Progenitor cell of endocrine pancreas (in vitro differentiated cells): ENCODE measurements around the gene MMP26. TPM values are rescaled to one million over a fixed set of nuclear protein-coding genes. Genes with fewer than 3 reads are reported as not detected.
A peak's percentile ranks its signal among the peaks of the same experiment; 100 is the strongest.

Source experiments
- DNase-seq: peaks from one replicate; pipeline ENCODE4 v3.0.0; 2021; ENCODE audit warnings: low spot score; ENCODE audit not compliant: unreplicated experiment
- H3K27ac Mint-ChIP-seq: 2 replicates; pipeline ENCODE4 v1.8.0; 2021; ENCODE audit warnings: mild to moderate bottlenecking, moderate library complexity, mixed read lengths
- H3K27me3 Mint-ChIP-seq: 2 replicates; pipeline ENCODE4 v1.8.0; 2021; ENCODE audit warnings: mixed read lengths
- H3K36me3 Mint-ChIP-seq: 2 replicates; pipeline ENCODE4 v1.8.0; 2022; ENCODE audit warnings: mixed read lengths; ENCODE audit not compliant: insufficient read depth
- H3K4me1 Mint-ChIP-seq: 2 replicates; pipeline ENCODE4 v1.8.0; 2021; ENCODE audit warnings: low read depth, mixed read lengths
- H3K4me3 Mint-ChIP-seq: 2 replicates; pipeline ENCODE4 v1.8.0; 2021; ENCODE audit warnings: low read depth, mild to moderate bottlenecking, moderate library complexity, mixed read lengths
- H3K9me3 Mint-ChIP-seq: 2 replicates; pipeline ENCODE4 v1.8.0; 2021; ENCODE audit warnings: low read depth, mixed read lengths
- long read RNA-seq: library from polyadenylated mRNA; unstranded; transcript quantifications from one replicate; pipeline ENCODE4 v2.0.0, GENCODE V29; 2020
- total RNA-seq: library from RNA; stranded (reverse); gene quantifications from 2 replicates; pipeline ENCODE4 v1.2.1, GENCODE V29; 2021
- TF ChIP-seq, protein P1 (sequence below): fragments of 200-600 bp; sonication (generic); IDR thresholded peaks from one replicate; pipeline ENCODE4 v1.5.0; 2021; ENCODE audit warnings: antibody characterized with exemption, mild to moderate bottlenecking; ENCODE audit not compliant: unreplicated experiment

MMP26 gene
- not detected in 2 replicates for total RNA-seq
- long read RNA-seq: 0 reads

DNA sequence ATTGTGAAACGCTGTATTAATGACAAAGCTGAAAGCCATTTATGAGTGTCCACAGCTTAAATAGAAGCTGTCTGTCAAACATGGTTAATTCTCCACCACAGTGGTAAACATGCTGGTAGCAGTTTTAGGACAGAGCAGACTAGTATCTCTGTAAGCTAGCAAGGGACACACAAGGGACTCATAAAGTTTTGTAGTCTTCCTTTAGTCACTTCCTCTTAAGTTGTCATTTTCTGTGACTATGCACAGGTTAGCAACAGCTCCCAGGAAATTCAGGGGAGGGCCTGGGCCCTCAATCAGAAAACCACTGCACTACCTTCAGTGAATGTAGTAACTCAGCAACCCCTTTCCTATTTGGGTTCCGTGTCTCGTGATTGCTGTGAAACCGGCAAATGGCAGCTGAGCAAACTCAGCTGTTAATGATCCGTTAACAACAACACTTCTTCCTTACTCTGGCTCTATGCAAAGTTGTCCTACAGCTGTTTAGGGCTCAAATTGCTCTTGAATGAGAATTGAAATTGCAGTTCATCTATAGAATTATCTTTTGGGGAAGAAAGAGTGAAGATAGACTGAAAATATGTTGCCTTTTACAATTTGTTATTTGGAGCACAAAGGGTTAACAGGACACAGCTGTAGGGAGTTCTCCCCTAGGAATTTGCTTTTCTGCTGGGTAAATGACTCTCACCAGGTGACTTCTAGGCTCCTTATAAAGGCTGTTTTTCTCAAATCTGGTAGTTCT, at the start of gene MMP26:
TSS of gene MMP26 (plus strand) at position 731 of the 736 bp plus-strand sequence.
- Mint-ChIP-seq H3K27me3 (no peaks in the 10 kb centered on the region), H3K4me1 (peaks cover 24% of the 10 kb centered on the region), H3K9me3 (no peaks in the 10 kb centered on the region), H3K4me3 (no peak within 1 kb of the TSS), H3K27ac (peak within 1 kb of the TSS; percentile 85), H3K36me3 (no peaks in the 10 kb centered on the region)
- no peak for DNase-seq
- TF ChIP-seq, protein P1, sequence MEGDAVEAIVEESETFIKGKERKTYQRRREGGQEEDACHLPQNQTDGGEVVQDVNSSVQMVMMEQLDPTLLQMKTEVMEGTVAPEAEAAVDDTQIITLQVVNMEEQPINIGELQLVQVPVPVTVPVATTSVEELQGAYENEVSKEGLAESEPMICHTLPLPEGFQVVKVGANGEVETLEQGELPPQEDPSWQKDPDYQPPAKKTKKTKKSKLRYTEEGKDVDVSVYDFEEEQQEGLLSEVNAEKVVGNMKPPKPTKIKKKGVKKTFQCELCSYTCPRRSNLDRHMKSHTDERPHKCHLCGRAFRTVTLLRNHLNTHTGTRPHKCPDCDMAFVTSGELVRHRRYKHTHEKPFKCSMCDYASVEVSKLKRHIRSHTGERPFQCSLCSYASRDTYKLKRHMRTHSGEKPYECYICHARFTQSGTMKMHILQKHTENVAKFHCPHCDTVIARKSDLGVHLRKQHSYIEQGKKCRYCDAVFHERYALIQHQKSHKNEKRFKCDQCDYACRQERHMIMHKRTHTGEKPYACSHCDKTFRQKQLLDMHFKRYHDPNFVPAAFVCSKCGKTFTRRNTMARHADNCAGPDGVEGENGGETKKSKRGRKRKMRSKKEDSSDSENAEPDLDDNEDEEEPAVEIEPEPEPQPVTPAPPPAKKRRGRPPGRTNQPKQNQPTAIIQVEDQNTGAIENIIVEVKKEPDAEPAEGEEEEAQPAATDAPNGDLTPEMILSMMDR: no peak

DNA sequence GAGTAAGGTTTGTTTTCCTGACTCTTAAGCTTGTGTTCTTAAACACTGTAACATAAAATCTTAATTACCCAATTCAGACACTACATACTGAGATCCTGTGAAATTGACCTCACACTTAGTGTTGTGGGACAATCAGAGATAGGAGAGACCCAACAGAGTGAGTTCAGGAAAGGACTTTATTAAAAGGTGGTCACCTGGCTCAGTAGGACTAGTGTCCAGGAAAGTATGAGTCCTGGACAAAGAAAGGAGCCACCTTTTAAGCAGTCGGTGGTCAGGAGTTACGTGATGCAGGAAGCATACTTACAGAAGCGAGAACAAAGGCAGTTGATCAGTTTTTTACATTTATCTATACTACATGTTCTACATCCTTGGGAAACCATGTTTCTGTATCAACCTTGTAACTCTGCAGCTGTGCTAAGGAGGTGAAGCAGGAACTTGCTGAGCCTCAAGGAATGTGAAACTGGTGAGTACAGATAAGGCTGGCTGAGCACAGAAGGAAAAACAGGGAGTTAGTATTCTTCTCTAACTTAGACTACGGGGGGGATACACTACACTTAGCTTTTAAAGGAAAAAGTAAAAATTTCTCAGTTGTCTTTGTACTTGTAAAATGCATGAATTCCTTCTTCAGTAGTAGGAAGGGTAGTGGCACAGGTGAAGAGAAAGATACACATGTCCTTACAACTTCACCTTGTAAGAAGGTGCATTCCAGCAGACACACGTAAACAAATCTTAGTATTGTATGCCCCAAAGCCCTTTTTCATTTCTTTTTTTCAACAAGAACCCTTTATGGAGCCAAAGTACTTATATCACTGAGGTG, 45.7 kb upstream of the MMP26 start:
- Mint-ChIP-seq H3K36me3 (no peaks in the 10 kb centered on the region), H3K4me1 (peaks cover 6% of the 10 kb centered on the region), H3K27ac (no peak overlapping the region), H3K4me3 (no peak overlapping the region), H3K9me3 (no peaks in the 10 kb centered on the region), H3K27me3 (no peaks in the 10 kb centered on the region)
- TF ChIP-seq, protein P1: no peak
- no peak for DNase-seq

DNA sequence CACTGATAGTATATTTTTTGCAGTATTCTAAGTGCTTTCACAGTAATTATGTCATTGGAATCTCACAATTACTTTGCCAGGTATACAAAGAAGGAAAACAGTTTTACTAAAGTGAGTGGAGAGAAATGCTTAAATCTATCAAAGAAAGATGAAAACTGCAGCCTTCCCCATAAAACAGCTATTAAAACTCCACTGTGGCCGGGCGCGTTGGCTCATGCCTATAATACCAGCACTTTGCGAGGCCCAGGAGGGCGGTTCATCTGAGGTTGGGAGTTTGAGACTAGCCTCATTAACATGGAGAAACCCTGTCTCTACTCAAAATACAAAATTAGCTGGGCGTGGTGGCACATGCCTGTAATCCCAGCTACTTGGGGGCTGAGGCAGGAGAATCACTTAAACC, 41.7 kb upstream of the MMP26 start:
- Mint-ChIP-seq H3K36me3 (no peaks in the 10 kb centered on the region), H3K27ac (no peak overlapping the region), H3K9me3 (no peaks in the 10 kb centered on the region), H3K27me3 (no peaks in the 10 kb centered on the region), H3K4me1 (peaks cover 6% of the 10 kb centered on the region), H3K4me3 (no peak overlapping the region)
- TF ChIP-seq, protein P1: no peak
- DNase-seq: no peak

DNA sequence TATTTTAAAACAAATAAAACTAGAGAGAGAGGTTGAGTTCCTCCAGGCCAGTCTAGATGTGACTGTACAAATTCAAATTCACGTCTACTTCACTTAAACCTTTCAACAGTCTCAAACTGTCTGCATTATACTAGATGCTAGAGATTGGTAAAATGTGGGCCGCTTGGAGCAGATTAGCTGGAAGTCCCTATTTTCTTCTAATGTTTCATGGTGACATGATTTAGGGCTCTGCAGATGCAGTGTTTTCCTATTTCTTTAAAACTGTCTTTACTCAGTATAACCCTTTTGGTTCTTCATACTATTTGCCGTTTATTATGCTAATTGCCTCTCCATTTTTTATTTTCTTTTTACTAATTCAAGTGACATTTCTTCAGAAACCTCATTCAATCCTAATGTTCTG, 40.4 kb upstream of the MMP26 start:
- no peak overlapping the region for H3K4me3 Mint-ChIP-seq
- TF ChIP-seq, protein P1: no peak
- no peaks in the 10 kb centered on the region for H3K9me3 Mint-ChIP-seq
- H3K27ac Mint-ChIP-seq: no peak overlapping the region
- H3K27me3 Mint-ChIP-seq: no peaks in the 10 kb centered on the region
- no peak for DNase-seq
- no peaks in the 10 kb centered on the region for H3K4me1 Mint-ChIP-seq
- H3K36me3 Mint-ChIP-seq: no peaks in the 10 kb centered on the region

DNA sequence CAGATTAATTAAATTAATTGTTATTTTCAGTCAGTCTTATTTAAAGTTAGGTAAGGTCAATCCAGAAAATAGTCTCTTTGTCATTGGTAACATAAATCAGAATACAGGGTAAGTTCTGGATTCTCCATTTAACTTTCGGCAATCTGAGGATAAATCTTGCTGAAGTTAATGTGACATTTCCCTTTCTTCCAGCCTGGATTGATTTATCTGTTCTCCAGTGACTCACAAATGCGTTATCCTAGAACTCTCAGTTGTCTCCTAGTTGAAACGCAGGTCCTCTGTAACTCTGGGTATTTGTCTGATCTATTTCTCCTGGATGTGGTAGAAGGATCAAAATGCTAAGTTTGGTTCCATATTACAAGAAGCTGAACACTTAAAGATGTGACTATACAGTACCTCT, 39.8 kb upstream of the MMP26 start:
- Mint-ChIP-seq H3K4me1 (no peaks in the 10 kb centered on the region), H3K36me3 (no peaks in the 10 kb centered on the region), H3K4me3 (no peak overlapping the region), H3K27me3 (no peaks in the 10 kb centered on the region), H3K27ac (no peak overlapping the region), H3K9me3 (no peaks in the 10 kb centered on the region)
- TF ChIP-seq, protein P1: no peak
- no peak for DNase-seq
